AG04449 (cell line): ENCODE results near the gene FKTN.
A peak's percentile ranks its signal among the peaks of the same experiment; 100 is the strongest.
"Not testable (repeated sequence)": the region's sequence is repeated elsewhere in the genome, so short reads cannot be mapped to it uniquely, and the experiment has no call there.

Experiments
- CTCF ChIA-PET: fragments of 350-600 bp; formaldehyde crosslinking; extraction: SDS; loops from one replicate; lab custom pipeline; 2021; ENCODE audit warnings: antibody characterized with exemption; lab: Yijun Ruan, JAX
- POLR2A ChIA-PET: fragments of 400-600, 350-600 bp; formaldehyde crosslinking; extraction: SDS; loops from one replicate; lab custom pipeline; 2020; ENCODE audit warnings: antibody characterized with exemption, inconsistent platforms; lab: Yijun Ruan, JAX
- DNase-seq: peaks from one replicate; pipeline ENCODE4 v3.0.0-alpha.2; 2010; ENCODE audit warnings: low read depth, low spot score
- H3K4me3 ChIP-seq: 2 replicates; pipeline ENCODE4 v1.5.1; 2011; ENCODE audit warnings: low read depth, mild to moderate bottlenecking, control low read depth, low read length
- TF ChIP-seq, protein P1 (sequence below): IDR thresholded peaks from one replicate; pipeline ENCODE4 v1.5.1; 2011; ENCODE audit warnings: mild to moderate bottlenecking, moderate library complexity, low read length, control low read depth, inconsistent platforms; ENCODE audit not compliant: insufficient read depth; ENCODE audit errors: missing control alignments

FKTN gene

DNA sequence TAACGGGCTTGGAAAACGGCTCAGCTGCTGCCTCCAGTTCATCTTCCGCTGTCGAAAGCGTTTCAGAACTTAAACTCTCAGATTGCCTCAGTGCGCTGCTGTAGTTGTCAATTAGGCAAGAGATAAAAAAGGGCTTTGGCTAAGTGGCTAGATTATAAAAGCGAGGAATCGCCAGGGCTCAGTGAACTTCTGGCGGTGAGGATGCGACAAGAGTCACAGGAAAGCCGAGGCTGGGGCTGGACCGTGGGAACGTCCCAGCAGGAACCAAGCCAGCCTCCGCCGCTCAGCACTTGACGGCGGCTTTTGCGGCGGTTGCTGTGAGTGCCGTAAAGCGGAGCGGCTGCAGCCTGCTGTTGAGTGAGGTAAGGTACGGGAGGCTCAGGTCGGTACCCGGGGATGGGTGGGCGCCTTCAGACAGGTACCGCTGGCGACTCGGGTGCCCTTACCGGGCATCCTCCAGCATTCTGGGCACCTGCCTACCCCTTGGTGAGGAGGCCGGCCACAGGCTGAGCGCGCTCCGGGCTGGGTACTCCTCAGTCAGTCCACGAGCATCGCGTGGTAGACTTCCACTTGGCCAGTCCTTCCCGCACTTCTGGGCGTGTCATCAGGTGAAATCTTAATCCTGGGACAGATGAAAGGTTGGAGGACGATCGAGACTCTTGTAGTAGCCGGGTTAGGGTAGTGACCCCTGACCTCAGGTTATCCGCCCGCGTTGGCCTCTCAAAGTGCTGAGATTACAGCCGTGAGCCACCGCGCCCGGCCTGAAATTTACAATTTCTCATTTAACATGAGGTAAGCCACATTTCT is at the start of gene FKTN:
Gene FKTN, plus strand, starts transcription at position 328 of the 807 bp plus-strand sequence. CDS start 16,902 bp downstream, outside the sequence.
- POLR2A ChIA-PET, result no interaction called here

DNA sequence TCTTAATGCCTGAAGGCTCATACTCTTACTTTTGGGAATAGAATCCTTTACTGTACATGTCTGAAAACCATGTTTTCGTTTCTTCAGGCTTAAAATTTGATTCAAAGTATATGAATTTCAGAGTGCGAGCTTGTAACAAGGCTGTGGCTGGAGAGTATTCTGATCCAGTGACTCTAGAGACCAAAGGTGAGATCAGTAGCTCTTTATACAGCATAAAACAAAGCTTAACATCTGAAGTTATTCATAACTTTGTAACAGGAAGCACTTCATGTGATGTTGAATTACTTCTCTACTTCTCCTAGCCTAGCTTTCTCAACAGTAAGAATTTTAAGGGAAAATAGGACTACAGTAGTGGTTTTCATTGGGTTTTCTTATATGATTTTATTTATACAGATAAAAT is 49.4 kb upstream of the FKTN start:
- CTCF ChIA-PET, result no interaction called here
- no peak overlapping the region for H3K4me3 ChIP-seq
- TF ChIP-seq, protein P1, sequence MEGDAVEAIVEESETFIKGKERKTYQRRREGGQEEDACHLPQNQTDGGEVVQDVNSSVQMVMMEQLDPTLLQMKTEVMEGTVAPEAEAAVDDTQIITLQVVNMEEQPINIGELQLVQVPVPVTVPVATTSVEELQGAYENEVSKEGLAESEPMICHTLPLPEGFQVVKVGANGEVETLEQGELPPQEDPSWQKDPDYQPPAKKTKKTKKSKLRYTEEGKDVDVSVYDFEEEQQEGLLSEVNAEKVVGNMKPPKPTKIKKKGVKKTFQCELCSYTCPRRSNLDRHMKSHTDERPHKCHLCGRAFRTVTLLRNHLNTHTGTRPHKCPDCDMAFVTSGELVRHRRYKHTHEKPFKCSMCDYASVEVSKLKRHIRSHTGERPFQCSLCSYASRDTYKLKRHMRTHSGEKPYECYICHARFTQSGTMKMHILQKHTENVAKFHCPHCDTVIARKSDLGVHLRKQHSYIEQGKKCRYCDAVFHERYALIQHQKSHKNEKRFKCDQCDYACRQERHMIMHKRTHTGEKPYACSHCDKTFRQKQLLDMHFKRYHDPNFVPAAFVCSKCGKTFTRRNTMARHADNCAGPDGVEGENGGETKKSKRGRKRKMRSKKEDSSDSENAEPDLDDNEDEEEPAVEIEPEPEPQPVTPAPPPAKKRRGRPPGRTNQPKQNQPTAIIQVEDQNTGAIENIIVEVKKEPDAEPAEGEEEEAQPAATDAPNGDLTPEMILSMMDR, result no peak
- no peak for DNase-seq
- POLR2A ChIA-PET, result no interaction called here

More for the DNA sequence above, at the start of gene FKTN:
- DNase-seq, result peak; percentile 21
- CTCF ChIA-PET, result no interaction called here
- peak within 1 kb of the TSS; percentile 92 for H3K4me3 ChIP-seq
- TF ChIP-seq, protein P1, result no peak

DNA sequence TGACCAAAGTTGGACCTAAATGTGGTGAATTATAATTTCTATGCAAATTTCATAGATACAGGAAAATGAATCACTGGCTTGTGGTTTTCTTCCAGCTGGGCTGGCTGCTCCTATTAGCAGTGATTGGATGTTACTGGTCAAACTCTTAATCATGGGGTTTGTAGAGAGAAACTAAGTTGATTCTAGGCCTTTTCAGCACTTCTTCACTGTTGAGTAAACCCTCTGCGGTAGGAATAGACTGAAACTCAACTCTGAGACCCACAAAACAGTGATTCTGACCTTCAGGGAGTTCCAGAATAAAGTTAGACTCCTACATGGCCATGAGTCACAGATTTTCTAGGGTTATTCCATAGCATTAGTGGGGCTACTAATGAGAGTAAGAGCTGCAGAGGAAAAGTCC is 47.9 kb upstream of the FKTN start:
- CTCF ChIA-PET, result no interaction called here
- TF ChIP-seq, protein P1, result no peak
- POLR2A ChIA-PET, result no interaction called here
- peak; percentile 47 for DNase-seq
- no peak overlapping the region for H3K4me3 ChIP-seq

DNA sequence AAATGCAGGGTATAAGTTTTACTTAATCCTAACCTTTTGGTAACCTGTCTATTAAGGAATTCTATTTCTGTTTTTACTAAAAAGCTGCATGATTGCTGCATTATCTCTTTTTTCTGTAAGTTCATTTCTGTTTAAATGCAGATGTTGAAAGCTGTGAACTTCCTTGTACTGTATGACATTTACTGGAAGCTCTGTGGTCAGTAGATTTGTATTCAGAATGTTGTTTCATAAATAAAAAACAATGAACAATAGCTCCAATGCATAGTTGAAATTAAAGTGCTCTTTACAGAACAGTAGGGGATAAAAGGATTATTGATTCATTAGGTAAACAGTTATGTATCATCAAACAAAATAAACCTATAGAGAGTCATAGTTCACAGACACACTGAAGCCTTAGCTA is 46.5 kb upstream of the FKTN start:
- no peak overlapping the region for H3K4me3 ChIP-seq
- no peak for DNase-seq
- ChIA-PET POLR2A (no interaction called here), CTCF (interaction anchor here (0.9 to 1.1 kb wide), 2 partner anchors 11 to 13 kb away, joined by 3 to 4 read pairs; no protein-coding TSS in a partner anchor)
- TF ChIP-seq, protein P1, result no peak

DNA sequence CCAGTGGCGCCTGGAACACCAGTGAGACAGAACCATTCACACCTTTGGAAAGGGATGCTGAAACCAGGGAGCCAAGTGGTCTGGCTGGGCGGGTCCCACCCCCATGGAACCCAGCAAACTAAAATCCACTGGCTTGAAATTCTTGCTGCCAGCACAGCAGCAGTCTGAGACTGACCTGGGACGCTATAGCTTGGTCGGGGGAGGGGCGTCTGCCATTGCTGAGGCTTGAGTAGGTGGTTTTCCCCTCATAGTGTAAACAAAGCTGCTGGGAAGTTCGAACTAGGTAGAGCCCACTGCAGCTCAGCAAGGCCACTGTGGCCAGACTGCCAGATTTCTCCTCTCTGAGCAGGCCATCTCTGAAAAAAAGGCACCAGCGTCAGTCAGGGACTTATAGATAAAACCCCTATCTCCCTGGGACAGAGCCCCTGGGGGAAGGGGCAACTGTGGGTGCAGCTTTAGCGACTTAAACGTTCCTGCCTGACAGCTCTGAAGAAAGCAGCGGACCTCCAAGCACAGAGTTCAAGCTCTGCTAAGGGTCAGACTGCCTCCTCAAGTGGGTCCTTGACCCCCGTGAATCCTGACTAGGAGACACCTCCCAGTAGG is 42.0 kb upstream of the FKTN start:
- no peak for DNase-seq
- TF ChIP-seq, protein P1, result no peak
- no peak overlapping the region for H3K4me3 ChIP-seq
- ChIA-PET CTCF (no interaction called here), POLR2A (no interaction called here)

DNA sequence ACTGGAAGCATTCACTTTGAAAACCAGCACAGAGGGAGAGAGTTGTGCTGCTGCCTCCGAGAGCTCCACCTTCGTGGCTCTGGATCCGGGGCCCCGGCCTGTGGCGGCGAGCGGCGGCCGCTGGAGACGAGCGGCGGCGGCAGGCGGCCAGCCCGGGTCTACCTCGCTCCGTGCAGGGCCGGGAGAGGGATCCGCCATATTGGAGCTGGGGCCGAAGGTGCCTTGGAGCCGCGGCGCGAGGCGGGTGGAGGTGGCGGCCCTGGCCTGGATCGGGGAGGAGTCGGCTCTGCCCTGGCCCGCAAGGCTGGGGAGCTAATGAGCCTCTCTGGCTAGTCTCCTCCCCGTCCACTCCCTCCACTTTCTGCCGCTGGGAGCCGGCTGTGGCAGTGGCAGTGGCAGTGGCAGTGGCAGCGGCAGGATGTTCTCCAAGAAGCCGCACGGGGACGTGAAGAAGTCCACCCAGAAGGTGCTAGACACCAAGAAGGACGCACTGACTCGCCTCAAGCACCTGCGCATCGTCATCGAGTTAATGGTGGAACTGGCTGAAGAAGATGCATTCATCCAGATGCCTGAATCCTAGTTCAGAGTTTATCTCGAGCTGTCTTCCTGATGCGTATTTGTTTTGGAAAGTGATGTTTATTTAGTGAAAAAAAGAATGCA is 38.1 kb upstream of the FKTN start:
- POLR2A ChIA-PET, DNase-seq, CTCF ChIA-PET: not testable (repeated sequence)
- H3K4me3 ChIP-seq, result peak overlapping the region; percentile 44

DNA sequence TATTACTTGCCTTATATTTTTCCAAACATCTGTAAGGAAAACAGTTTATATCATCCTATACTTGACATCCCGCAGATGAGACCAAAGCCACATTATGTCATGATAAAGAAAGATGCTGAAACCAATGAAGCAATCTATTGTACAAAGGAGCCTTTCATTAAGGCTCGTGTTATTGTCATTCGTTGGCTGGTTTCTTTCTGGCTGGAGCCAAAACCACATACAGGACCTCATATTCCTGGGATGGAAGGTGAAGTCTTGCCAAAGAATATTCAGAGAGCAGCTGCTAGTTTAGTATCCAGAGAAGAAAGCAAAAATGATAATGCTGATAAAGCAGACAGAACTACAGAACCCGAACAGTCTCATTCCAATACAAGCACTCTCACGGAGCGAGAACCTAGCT is 36.9 kb upstream of the FKTN start:
- POLR2A ChIA-PET, DNase-seq, CTCF ChIA-PET, H3K4me3 ChIP-seq: not testable (repeated sequence)

DNA sequence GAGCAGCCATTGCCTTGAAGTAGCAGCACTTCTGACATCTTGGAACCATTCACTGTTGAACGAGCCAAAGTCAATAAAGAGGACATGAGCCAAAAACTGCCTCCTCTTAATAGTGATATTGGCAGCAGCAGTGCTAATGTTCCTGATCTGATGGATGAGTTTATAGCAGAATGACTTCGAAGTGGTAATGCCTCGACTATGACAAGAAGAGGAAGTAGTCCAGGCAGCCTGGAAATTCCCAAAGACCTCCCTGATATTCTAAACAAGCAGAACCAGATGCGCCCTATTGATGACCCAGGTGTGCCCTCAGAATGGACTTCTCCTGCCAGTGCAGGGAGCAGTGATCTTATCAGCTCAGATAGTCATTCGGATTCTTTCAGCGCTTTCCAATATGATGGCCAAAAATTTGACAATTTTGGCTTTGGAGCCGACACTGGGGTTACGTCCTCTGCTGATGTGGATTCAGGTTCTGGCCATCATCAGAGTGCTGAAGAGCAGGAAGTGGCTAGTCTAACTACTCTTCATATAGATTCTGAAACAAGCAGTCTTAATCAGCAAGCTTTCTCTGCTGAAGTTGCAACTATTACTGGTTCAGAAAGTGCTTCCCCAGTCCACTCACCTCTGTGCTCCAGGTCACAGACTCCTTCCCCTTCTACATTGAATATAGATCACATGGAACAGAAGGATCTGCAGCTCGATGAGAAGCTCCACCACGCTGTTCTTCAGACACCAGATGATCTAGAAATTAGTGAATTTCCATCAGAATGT is 35.1 kb upstream of the FKTN start:
- POLR2A ChIA-PET, CTCF ChIA-PET, DNase-seq, H3K4me3 ChIP-seq: not testable (repeated sequence)
